Measurements from ENCODE around the gene AKAP8.
"Not testable (repeated sequence)": the region's sequence is repeated elsewhere in the genome, so short reads cannot be mapped to it uniquely, and the experiment has no call there.

The AKAP8 gene

DNA sequence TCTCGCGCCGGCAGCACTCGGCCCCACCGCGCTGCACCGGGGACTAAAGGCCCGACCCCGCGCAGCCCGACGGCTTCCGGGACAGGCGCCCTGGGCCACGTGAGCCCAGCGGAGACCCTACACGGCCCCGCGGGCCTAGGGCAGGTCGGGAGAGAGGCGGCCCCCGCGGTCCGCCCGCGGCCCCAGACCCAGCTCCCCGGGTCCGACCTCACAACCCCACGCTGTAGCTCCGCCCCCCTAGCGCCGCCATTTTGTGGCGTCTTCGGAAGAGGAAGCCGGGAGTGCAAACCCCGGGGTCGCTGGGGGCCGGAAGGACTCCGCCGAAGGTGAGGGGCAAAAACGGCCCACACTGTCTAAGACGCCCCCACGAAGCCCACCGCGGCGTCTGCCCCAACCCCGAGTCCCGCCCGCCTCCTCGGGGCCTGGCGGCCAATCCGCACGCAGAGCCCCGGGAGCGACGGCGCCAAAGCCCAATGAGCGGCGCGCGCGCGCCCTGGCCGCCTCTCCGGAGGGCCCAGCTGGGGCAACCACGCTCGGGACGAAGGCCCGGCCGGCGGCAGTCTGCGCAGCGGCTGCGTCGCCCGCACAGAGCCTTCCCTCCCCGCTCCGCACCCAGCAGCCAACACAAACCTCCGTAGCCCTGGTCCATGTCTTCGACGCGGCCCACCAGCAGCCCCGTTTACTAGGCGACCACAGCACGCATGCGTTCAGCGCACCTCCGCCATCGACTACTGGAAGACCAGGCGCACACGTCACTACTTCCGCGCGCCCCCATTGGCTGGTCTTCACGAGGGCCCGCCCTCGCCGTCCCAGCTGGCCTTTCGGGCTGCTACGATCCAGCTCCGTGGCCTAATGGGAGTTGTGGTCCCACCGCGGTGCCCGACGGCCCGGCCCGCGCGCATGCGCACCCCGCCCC lies at the start of gene AKAP8:
Gene AKAP8 (minus strand): TSS at position 705 of the 916 bp plus-strand sequence. CDS start 56 bp downstream, at position 649.
- peak; percentile 98 for DNase-seq (ENCODE audit: low spot score)

DNA sequence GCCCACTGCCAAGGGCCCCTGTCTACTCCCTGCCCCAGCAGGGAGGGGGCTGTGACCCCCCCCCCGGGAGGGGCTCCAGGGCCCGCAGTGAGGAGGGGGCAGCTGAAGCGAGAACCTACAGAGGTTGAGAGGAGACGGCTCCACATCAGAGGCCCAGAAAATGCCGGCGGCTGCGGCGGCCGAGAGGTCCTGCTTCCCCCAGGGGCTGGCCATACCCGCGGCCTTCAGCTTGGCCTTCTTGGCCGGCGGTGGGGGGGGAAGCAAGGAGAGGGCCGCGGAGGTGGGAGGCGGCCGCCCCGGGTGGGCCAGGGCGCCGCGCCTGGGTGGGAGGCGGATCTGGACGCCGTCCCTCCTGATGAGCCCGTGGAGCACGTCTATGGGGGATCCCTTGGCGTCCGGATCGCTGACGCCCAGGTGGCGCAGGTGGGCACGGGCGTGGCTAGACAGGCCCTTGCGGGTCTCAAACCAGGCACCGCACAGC lies 48.4 kb upstream of the AKAP8 start:
- DNase-seq (ENCODE audit: low spot score): no peak

DNA sequence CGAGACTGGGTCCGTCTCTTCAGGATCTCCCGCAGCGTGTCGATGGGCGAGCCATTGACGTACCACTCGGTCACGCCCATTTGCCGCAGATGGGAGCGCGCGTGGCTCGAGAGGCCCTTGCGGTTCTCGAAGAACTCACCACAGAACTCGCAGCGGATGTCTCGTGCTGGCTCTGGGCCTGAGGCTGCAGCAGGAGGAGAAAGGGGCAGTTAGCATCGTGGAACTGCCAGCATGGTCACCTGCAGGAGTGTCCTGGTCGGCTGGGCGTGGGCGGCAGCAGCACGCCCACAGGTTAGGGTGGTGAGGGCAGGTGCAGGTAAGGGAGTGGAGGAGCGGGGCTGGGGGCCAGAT lies 47.7 kb upstream of the AKAP8 start:
- no peak for DNase-seq (ENCODE audit: low spot score)

DNA sequence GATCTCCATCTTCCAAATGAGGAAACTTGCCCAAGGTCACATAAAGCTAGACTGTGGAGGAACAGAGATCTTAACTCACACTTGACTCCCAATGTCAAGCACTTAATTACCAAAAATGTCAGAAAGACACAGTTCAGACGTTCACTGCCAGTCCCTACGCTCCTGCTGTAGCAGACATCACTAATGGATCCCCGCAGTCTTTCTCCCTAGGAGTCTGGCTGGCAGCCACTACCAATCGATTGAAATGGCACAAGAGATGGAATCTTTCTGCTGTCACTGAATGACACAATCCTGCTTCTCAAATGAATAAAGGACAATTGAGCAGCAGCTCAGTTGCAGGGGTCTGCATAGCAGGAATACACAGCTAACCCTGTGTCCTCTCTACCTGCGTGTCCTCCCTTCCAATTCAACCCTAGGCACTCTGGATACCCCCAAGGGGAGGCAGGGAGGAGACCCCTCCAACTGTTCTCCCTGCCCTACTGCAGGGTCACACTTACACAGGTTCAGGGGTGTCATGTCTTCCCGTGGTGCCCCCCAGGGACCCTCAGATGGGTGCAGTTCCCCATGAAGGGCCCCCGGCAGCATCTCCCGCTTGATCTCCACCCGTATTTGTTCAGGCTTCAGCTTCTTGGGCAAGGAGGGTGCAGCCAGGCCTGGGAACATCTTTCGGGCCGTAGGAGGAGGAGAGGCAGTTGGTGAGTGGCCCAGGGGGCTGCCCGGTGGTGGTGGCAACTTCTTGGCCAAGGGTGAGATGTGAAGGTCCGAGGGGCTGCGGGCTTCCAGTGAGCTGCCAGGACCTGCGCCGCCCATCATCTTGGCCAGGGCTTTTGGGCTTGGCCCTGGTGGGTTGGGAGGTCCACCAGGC lies 47.1 kb upstream of the AKAP8 start:
- no peak for DNase-seq (ENCODE audit: low spot score)

DNA sequence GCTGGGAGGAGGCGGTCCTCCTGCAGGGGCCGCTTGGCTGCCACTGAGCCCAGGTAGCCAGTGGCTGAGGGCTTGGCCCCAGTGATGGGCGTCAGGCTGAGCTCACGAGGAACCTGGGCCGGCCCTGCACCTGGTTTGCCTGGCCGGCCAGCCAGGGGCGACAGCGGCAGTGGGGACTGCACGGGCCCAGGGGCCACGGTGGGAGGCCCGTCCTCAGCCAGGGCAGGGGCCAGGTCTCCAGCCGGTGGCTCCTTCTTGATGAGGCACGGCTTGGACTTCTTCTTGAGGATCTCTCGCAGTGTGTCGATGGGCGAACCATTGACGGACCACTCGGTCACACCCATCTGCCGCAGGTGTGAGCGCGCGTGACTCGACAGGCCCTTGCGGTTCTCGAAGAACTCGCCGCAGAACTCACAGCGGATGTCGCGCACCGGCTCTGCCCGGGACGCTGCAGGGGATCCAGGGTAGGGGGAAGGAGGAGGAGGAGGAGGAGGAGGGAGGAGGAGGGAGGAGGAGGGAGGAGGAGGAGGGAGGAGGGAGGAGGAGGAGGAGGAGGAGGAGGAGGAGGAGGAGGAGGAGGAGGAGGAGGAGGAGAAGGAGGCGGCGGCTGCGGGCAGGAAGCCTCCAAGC lies 45.8 kb upstream of the AKAP8 start:
- DNase-seq (ENCODE audit: low spot score): no peak

DNA sequence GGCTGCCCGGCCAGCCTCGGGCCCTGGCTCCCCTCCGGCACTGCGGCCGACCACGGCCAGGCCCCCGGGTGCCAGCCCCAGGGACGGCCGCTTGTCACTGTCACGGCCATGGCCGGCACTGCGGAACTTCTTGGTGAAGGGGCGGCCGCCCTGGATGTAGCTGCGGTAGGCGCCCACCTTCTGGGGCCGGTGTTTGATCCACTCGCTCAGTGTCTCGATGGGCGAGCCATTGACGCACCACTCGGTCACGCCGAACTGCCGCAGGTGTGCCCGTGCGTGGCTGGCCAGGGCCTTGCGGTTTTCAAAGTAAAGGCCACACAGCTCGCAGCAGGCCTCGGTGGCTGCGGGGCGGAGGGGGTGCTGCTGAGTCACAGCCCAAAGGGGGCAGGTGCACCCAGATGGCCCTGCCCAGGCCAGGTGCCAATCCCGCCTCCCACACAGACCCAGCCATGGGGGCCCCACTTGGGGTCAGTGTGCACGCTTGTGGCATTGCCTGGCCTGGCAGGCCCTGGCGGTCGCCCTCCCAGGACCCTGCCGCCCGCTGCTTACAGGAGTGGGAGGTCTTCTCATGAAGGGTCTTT lies 45.2 kb upstream of the AKAP8 start:
- DNase-seq (ENCODE audit: low spot score): no peak

DNA sequence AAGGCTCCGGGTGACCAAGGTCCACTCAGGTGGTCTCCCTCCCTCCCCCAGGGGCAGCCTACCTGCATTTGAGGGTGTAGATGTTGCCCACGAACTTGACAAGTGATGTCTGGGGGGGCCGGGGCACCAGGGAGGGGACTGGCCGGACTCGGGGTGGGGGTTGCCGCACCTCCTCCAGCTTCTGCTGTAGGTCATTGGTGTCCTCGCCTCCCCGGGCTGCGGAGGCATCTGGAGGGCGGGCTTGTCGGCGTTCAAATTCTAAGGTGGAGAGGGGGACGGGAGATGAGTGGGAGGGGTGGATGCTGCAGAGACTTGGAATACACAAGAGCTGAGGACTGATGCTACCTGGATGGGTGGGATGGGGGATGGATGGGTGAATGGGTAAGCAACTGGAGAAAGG lies 44.5 kb upstream of the AKAP8 start:
- DNase-seq (ENCODE audit: low spot score): no peak

DNA sequence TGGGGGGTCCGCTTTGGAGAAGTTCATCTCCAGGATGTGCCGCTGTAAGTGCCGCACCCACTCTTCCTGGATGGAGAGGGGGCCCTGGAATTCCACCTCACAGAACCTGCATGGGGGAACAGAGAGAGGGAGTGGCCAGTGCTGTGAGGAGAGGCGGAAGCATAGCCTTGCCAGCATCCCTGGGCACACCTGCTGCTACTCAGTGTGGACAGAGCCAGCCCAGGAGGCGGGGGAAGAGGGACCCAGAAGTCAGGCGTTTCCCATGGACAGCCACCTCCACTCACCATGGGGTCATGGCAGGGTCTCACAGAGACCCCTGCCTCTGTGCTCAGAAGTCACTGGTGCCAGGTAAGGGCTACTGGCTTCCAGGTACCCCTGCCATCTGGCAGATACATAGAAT lies 43.5 kb upstream of the AKAP8 start:
- DNase-seq (ENCODE audit: low spot score): no peak

DNA sequence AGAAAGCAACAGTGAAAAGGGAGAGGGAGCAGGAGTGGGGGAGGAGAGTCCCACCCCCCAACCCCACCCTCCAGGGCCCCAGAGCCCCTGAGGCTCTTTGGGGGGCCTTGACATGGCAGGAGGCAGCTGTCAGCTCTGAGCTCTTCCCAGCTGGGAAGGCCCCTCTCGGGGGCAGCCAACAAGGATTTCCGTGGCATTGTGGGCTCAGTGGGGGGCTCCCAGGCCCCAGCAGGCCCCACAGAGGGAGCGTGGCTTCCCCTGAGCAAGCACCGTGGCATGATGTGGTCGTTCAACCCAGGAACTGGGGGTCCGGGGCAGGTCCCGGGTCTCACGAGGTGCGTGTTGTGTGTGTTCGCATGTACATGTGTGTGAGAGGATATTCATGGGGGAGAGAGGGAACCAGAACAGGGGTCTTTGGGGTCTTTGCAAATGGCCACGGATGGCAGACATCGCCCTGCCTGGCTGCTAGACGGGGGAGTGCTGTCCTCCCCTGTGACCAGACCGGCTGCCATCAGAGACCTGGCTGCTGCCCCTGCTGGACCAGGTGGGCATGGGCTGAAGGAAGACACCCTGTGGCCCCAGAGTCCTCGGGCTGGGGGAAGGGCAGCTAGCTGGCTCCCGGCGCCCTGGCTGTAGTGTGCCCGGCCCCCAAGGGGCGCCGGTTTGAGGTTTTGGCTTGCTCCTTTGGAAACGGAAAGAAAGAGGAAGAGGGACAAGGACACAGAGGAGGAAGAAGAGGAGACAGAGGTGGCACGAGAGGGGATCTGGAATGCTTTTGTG lies 42.9 kb upstream of the AKAP8 start:
- no peak for DNase-seq (ENCODE audit: low spot score)

DNA sequence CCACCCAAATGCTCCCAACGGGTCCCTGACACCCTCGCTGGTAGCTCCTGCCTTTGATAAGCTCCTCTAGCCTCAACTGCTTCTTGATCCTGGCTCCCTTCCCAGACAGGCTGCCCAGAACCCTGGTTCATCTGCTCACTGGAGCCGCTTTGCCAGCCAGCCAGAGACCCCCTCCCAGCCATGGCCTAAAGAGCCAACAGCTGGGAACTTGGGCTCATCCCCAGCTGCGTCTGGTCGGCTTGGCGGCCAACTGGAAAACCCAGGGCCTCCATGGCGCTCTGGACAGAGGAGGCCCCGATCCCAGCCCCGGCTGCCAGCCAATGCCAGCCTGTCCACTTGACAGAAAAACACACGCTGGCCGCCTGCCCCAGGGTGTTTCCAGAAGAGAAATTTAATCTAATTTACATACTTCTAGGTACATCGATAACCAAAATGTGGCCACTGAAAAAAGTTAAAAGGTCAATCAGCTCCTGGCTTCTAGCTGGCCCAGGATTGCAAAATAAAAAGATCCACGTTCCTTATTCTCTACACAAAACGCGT lies 42.2 kb upstream of the AKAP8 start:
- DNase-seq (ENCODE audit: low spot score): no peak

DNA sequence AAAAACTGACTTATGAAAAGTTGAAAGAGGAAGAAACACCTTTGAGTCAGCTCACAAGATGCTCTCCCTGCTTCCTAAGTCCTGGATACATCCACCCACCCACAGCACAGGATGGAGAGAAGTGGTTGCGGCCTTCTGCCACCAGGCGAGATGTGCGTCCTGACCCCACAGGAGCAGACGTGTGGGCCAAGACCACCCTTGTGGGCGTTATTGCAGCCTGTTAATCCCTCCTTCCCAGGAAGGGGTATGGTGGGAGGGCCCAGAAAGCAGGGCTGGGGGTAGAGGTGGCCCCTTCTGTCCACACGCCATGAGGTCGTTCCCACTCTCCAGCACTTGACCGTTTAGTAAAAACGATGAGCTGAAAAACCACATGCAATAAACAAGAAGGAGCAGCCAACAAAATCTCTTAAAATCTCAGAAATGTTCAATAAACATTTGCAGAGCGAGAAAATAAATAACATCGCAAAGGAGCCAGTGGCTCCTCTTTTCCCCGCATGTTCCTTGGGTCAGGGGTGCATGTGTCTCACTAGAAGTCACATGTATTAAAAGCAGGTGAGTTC lies 41.6 kb upstream of the AKAP8 start:
- DNase-seq (ENCODE audit: low spot score): no peak

DNA sequence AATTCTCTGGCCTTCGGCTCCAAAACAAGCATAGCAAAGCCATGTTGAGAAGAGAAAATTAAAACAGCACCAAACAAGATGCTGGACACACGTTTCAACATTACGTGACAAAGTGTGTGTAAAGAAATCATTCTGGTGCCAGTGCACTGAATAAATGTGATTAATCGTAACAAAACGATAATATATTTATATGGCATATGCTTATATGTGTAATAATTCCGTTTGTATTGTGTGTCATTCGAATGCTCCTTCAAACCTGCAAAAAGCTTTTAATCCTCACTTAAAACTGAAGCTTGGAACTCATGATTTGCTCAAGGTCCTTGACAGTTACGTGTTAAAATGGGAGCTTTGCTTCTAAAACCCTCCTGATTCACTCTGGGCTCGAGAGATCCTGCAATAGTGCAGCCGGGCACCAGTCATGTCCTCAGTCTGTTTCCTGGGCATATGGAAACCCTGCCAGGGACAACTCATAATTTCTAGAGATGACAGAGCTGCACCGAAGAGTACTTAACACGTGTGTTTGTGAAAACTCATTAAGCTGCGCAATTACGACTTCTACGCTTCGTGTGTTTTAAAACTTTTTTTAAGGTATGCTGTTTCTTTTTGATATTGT lies 39.9 kb upstream of the AKAP8 start:
- no peak for DNase-seq (ENCODE audit: low spot score)

DNA sequence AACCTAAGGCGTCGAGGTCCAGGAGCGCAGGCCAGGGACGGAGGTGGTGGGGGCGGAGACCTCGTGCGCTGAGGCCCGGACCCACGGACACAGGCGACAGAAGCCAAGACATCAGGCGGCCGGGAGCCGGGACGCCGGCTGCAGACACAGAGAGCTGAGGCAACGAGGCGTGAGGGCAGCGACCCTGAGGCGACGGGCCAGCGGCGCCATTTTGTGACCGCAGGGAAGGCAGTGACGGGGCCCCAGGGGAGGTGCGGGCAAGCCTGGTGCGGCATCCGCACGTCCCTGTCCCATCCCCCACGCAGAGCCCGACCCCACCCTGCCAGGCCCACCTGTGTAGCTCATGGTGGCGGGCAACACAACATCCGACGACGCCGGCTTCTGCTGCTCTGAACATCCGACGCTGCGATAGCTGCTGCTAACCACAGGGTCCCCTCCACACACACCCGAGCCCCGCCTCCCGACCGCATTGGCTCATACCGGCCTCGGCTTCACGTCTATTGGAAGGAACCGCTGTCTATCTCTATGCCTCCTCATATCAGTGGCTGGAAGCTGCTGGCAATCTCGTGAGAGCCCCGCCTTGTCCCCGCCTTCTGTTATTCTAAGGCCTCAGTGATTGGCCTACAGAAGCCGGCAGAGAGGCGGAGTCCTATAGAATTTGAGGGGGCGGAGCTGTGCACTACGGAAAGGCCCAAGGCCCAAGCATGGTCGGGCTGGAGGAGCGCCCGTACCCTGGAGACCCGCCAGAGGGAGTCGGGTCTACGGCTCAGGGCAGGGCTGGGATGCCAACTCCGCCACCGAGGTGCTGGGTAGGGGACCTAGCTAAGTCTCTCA lies 39.2 kb upstream of the AKAP8 start, which contains the start of gene AKAP8L:
Gene AKAP8L (minus strand): TSS at position 410 of the 834 bp plus-strand sequence. CDS start 65 bp downstream, at position 345.
- DNase-seq (ENCODE audit: low spot score): peak; percentile 99

DNA sequence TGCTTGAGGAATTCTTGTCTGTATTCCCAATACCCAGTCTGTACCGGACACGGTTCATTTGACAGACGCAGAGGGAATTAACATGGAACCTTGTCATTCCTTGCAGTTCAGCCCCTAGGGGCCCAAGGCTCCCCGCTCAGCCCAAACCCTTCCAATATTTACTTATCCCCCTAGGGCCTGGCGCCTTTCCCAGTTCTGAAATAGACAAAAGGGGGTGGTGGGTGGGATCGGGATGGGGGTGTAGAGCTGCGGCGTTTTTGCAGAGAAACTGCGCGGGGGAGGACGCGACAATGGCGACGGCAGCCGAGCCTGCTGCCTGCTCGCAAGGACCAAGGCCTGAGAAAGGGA lies 38.6 kb upstream of the AKAP8 start:
- DNase-seq (ENCODE audit: low spot score): no peak

DNA sequence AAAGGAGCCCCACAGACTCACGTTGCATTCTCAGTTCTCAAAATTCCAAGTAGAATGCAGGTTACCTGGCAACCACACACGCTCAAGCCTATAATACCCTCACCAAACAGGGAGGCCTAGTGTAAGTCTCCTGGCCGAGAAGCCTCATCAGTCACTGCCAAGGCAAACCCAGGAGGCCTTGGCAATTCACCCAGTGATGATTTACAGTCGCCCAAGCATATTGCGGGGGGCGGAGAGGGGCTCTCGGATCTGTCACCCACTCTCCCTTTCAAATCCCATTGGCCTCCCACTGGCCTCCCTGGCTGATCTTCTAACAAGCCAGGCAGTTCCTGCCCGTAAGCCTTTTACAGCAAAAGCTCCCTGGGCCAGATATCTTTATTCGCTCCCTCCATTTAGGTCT lies 38.1 kb upstream of the AKAP8 start:
- DNase-seq (ENCODE audit: low spot score): no peak

DNA sequence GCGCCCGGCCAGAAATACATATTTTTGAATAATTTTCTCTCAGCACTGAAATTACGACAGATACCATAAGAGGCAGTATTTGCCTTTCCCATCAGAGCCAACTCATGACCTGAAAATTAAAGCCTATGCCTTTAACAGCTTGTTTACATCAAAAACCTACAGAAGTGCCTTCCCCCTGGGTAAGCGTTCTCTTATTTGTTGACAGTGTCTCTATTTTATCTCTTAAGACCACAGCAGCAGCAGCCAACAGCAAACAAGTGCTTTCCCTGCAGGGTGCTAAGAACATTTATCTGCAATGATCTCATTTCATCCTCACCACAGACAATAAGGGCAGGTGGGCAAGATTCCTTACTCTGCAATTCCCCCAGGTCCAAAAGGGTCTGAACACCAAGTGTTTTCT lies 33.2 kb upstream of the AKAP8 start:
- no peak for DNase-seq (ENCODE audit: low spot score)

DNA sequence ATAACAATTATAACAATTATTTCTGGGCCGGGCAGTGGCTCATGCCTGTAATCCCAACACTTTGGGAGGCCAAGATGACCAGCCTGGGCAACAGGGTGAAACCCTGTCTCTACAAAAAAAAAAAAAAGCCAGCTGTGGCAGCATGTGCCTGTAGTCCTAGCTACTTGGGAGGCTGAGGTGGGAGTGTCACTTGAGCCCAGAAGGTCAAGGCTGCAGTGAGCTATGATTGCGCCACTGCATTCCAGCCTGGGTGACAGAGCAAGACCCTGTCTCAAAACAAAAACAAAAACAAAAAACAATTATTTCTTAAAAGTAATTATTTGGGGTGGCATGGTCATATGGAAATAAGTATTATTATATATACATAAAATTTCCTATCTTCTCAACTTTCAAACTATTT lies 31.8 kb upstream of the AKAP8 start:
- not testable (repeated sequence) for DNase-seq (ENCODE audit: low spot score)

DNA sequence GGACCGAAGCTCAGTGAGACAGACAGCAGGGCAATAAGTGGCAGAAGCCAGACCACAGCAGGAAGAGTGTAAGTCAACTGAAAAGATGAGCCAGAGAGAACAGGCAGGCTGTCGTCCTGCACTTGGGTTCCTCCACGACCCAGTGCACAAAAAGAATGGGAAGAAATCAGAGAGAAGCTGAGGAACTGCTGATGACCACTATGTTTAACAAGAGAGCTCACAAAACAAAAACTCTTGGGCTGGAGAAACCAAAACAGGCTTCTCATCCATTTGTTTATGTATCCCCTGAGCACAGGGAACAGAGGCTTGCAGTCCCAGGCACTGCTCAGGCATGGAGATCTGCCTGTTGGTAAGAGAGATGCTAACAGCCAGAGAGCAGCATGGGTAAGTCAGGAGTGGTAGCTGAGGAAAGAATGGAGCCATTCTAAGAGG lies 25.2 kb upstream of the AKAP8 start:
- DNase-seq (ENCODE audit: low spot score): no peak

DNA sequence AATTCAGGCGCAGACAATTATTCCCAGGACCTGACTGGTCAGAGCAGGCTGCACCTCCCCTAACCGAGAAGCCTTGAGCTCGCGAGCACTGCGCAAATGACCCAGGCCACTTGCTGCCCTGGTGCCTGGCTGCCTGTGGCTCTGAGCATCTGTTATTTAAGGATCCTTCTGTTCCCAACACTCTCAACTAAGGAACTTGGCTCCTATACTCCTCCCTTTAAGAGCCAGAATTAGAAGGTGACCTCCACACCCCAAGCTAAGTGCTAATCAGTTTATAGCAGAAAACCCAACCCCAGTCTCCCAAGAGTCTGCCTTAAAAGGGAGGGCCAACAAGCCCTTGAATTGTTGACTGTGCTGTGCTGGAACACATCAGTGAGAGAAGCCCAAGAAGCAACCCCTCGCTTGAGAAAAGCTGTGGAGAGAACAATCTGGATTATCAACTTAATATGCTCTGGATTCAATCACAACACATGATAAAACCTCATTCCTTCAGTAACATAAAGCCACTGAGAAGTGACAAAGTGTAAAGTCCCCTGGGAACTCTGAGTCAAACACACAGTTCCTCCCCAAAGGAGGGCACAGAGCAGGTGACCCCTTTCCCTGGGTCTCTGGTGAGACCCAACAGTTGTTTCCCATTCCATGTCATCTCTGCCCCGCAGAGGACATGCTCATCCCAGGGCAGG lies 24.7 kb upstream of the AKAP8 start:
- DNase-seq (ENCODE audit: low spot score): no peak
